HG03025 (cell line): ENCODE measurements around the gene SLC1A2.

Source experiments
- ATAC-seq: cut with Tn5 transposase; IDR thresholded peaks from one replicate; pipeline ENCODE4 v1.9.1; 2021; ENCODE audit warnings: mild to moderate bottlenecking, moderate library complexity; ENCODE audit not compliant: unreplicated experiment, low FRiP score

The SLC1A2 gene

DNA sequence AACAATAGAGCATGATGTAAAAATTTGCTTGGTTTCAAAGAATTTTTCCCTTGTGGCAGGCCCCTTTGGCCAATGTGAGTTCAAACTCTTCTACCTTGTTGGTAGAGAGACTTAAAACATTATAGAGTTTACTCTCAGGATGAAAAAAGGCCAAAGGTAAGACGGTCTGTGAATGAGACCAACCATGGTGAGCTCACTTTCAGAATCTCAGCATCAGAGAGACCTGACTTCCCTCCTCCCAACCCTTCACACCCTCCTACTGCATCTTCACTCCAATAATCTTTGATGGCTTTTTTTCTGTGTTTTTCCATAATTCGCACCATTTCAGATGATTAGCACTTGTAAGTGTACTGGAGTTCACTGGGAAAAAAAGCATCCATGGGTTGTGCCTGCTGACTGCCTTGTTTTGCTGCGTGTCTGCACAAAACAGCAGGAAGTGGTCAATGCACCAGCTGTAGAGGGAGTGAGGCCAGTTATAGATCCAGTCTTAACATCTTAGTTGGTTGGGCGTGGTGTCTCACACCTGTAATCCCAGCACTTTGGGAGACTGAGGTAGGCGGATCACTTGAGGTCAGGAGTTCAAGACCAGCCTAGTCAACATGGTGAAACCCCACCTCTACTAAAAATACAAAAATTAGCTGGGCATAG is 64.1 kb downstream of the SLC1A2 start:
- no peak for ATAC-seq

GRCh38 chr11:35354644-35355043 is 64.7 kb downstream of the SLC1A2 start:
- ATAC-seq = no peak

DNA sequence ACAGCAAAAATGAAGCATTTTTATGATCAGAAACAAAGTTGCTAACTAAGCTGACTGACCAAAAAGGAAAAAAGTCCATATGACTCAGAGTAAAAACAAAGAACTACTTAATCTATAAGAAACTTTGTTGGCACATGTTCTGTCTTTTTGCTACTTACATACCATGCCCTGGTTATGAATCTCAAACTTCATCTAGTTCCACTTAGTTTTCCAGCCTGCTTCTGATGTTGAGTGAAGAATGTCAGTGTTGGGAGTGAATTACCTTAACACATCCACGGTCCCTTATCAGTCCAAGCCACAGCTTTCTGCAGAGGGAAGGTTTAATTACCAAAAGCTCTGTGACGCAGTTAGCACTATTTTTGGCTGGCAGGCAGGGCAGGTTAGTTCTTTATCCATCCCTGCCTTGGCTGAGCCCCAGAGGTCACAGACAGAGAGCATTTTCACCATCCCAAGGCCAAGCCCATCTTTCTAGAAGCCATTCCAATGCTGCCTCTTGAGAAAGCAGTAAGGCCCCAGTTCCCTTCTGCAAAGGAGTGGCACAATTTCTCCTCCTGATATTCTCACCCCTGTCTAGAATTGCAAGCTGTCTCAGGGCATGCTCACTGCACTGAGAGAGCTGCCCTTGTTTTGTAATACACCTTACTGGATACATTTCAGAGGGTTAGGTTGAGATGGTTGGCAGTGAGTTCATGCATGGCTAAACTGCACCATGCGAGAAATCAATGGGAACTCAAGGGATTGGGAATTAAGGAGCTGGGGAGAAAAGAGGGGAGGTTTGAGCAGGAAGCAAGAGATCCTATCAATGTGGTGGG is 67.1 kb downstream of the SLC1A2 start:
- ATAC-seq = no peak

GRCh38 chr11:35349897-35350296 is 69.5 kb downstream of the SLC1A2 start:
- no peak for ATAC-seq

DNA sequence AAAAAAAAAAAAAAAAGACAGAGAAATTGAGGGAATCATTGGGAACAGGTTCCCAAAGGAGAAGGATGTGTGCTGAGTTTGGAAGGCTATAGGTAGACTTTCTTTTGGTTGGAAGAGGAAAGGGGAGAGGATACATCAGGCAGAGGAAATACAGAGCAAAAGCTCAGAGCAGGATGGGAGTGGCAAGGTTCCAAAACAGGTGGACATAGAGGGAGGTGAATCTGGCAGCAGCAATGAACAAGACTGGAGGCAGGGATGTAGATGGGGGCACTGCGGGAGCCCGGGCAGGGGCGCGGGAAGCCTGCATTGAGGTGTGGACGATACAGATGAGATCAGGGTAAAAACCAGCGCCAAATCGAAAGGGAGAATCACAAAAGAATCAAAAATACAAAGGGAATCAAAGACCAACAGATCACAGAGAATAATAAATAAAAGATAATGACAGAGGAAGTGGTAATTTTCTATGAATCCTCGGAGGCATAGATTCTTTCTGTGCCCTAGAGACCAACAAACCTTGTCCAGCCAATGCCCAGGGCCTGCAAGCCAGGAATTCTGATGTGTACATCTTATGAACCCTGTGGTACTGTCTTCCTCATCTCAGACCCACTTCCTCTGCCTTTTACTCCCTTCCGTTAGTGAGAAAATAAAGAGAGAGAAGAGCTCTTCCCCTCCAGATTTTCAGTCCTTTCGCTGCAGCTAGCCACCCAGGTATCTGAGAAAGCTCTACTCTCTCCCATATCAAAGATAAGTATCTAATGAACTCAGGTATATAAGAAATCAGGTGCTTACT is 70.3 kb downstream of the SLC1A2 start:
- ATAC-seq = no peak

GRCh38 chr11:35347921-35348331 is 71.4 kb downstream of the SLC1A2 start:
- ATAC-seq = no peak

GRCh38 chr11:35347173-35347878 is 72.0 kb downstream of the SLC1A2 start:
- no peak for ATAC-seq

- ATAC-seq = no peak
Observed at GRCh38 chr11:35346472-35347156, 72.7 kb downstream of the SLC1A2 start.

DNA sequence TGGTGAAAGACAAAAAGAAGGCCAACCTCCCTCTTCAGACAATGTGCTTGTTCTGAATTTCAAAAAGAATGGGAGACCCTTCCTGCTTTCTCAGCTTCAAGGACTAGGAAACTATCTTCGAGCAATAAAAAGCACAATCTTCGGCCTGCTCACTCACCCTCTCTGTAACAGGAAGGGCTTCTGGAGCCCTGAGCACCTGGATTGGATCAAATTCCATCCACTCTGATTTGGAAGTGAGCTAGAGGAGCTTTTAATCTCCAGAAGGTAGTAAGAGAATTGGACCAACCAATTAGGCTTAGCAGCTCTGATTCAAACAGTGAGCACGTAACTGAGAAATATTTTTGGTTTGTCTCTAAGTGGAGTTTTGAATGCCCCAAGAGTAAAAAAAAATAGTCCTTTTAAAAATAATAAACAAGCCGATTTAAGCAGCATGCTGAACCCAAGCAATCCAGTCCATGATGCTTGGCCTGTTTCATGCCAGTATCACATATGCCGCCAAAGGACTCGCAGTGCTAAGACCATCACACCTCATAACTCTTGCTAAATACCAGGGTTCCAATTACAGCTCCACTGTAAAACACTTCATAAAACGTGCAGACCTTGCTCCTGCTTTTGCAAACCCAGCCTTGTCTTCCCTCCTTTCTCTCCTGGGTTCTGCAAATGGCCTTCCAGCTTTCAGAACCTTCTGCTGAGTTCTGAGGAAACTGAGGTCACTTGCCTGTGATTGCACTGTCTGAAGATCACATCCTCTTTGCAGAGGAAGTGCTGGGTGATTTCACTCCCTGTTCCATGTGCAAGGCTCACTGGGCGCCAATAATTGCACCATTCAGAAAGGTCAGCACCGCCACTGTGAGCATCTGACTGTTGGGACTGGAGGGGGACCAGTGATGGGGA is 74.4 kb downstream of the SLC1A2 start:
- no peak for ATAC-seq

- ATAC-seq = peak; percentile 47
Observed at GRCh38 chr11:35343033-35343598, 76.2 kb downstream of the SLC1A2 start.

DNA sequence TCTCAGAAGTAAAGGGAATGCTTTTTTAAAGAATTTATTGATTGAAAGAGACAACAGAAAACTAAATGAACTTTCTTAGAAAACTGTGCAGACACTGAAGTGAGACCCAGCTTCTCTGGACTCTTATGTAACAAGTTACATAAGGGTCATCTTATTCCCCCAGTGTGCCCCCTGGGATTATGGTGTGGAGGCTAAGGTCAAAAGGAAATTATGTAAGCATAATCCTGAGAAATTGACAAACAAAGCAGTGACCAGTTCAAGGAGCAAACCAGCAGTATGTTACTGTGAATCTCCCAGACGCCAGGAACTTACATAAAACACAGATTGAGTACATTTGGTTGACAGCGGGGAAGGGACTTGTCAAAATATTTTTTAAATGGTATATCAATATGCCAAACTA is 78.6 kb downstream of the SLC1A2 start:
- ATAC-seq = no peak

GRCh38 chr11:35340071-35340470 is 79.3 kb downstream of the SLC1A2 start:
- ATAC-seq = no peak

GRCh38 chr11:35338921-35339320 is 80.4 kb downstream of the SLC1A2 start:
- ATAC-seq = no peak

GRCh38 chr11:35337914-35338305 is 81.4 kb downstream of the SLC1A2 start:
- ATAC-seq = no peak

- ATAC-seq = no peak
Observed at GRCh38 chr11:35337136-35337913, 82.0 kb downstream of the SLC1A2 start.

DNA sequence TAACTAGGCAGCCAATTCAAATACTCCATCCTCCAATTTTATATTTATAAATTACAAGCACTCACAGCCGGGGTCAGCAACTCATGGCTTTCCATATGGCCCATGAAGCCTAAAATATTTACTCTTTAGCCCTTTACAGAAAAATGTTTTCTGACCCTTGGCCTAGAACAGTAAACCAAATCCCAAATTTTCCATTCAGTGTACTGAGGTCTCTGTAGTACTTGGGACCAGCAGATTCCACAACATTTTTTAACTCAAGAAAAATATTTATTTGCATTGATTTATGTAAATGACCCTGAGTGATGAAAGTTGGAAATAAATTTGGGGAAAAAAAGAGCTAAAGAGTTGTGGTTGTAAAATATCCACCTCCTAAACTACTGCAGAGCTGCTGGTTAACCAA is 82.6 kb downstream of the SLC1A2 start:
- ATAC-seq = no peak

- ATAC-seq = no peak
Observed at GRCh38 chr11:35335226-35335625, 84.1 kb downstream of the SLC1A2 start.
